ENCODE measurements around the gene ARSG. TPM values are rescaled to one million over a fixed set of nuclear protein-coding genes. Genes with fewer than 3 reads are reported as not detected.

Gene ARSG
- total and polyA plus RNA-seq, 2 of the 8 experiments (the other 6 are each of a cell fraction or from before 2014, with no cell fraction given): 3.3 to 4.0 TPM

- TF ChIP-seq CHD7 (IDR thresholded peaks at IDR 0.05; ENCODE audit: insufficient replicate concordance, low read length): no peak
- TF ChIP-seq HDAC2 (IDR thresholded peaks at IDR 0.05; ENCODE audit: borderline replicate concordance in 1 of 2, low read depth in 2 of 2, low read length in 2 of 2): no peak
- no peak for TF ChIP-seq KDM4A (IDR thresholded peaks at IDR 0.05; ENCODE audit: low read depth, low read length, severe bottlenecking)
- no peak for TF ChIP-seq SRF (IDR thresholded peaks at IDR 0.05; ENCODE audit: low read depth, low read length)
- TF ChIP-seq E2F6 (IDR thresholded peaks at IDR 0.05): no peak
- no peak for TF ChIP-seq TAF7 (optimal IDR thresholded peaks at IDR 0.05; ENCODE audit: borderline replicate concordance, low read depth, low read length)
- TF ChIP-seq RAD21 (IDR thresholded peaks at IDR 0.05 in 1 of 2, conservative IDR thresholded peaks at IDR 0.05 in 1 of 2; ENCODE audit: low read depth in 2 of 2, low read length in 2 of 2): no peak
- no peak for TF ChIP-seq BACH1 (IDR thresholded peaks at IDR 0.05; ENCODE audit: low read length)
- TF ChIP-seq ZNF274 (IDR thresholded peaks at IDR 0.05; ENCODE audit: borderline replicate concordance, extremely low read depth, low read length): no peak
- TF ChIP-seq JUN (IDR thresholded peaks at IDR 0.05; ENCODE audit: low read depth, low read length): no peak
These were observed 144.1 kb downstream of the ARSG start (continued) for GRCh38 chr17:68435361-68435760.

Data from H1 (cell line).